Uterus (tissue), 4 donors: ENCODE data around the gene RNF144A. TPM values are rescaled to one million over a fixed set of nuclear protein-coding genes. Genes with fewer than 3 reads are reported as not detected.

ENCODE experiments used
- DNase-seq, 2 donors: peaks; one replicate each; pipeline ENCODE4 v3.0.0-alpha.2; 2019 to 2020
- H3K27ac ChIP-seq, 2 donors: fragments of 200-600 bp; sonication (generic); 1 replicate in 1 of 2; 2 replicates in 1 of 2; pipeline ENCODE4 v1.5.1; 2016 to 2018
- H3K27me3 ChIP-seq, 2 donors: fragments of 200-600 bp; sonication (generic); one replicate each; pipeline ENCODE4 v1.5.1; 2018 to 2019; ENCODE audit warnings: control low read depth in 1 of 2
- H3K36me3 ChIP-seq, 2 donors: fragments of 200-600 bp; sonication (generic); one replicate each; pipeline ENCODE4 v1.5.1; 2019; ENCODE audit warnings: control low read depth in 1 of 2
- H3K4me1 ChIP-seq, 2 donors: fragments of 200-600 bp; sonication (generic); one replicate each; pipeline ENCODE4 v1.5.1; 2018 to 2019; ENCODE audit warnings: control low read depth in 1 of 2
- H3K4me3 ChIP-seq, 2 donors: fragments of 200-600 bp; sonication (generic); 1 replicate in 1 of 2; 2 replicates in 1 of 2; pipeline ENCODE4 v1.5.1; 2018 to 2019; ENCODE audit warnings: mild to moderate bottlenecking in 1 of 2
- H3K9me3 ChIP-seq, 2 donors: fragments of 200-600 bp; sonication (generic); one replicate each; pipeline ENCODE4 v1.5.1; 2019; ENCODE audit warnings: control low read depth in 1 of 2
- CTCF ChIP-seq, 4 experiments: fragments of 200-600 bp in 2 of 4; fragments of 450-650 bp in 2 of 4; sonication (generic) in 2 of 4; IDR thresholded peaks; one replicate each; pipeline ENCODE4 v1.5.1; 2016 to 2019; ENCODE audit warnings: antibody characterized with exemption in 4 of 4, mild to moderate bottlenecking in 2 of 4, moderate library complexity in 1 of 4
- POLR2A ChIP-seq, 2 donors: fragments of 450-650 bp; IDR thresholded peaks; one replicate each; pipeline ENCODE4 v1.6.1; 2016; ENCODE audit warnings: antibody characterized with exemption in 2 of 2, mild to moderate bottlenecking in 1 of 2, moderate library complexity in 1 of 2
- intact Hi-C: fragments of 100-400 bp; cut with DNase I; formaldehyde crosslinking; loops from one replicate; pipeline ENCODE4 v1.15.1; 2023; ENCODE audit warnings: low total_unique reads
- total RNA-seq, 4 donors: library from RNA; depleted of rRNA in 3 of 4; stranded (reverse); fragments of >200 nt in 3 of 4; gene quantifications; one replicate each; pipeline versions ENCODE4 v1.1.0 to v1.2.4, GENCODE V29; 2014 to 2023
- donor health status: DM: yes; HTN: yes; CAD: no.

RNF144A gene
- total RNA-seq, 4 donors from 2014 or later, result 22.5 to 103 (median 63.0) TPM

GRCh38 chr2:6931753-6932152, 14.5 kb downstream of the RNF144A start:
- no peaks in the 10 kb centered on the region for H3K36me3 ChIP-seq
- TF ChIP-seq POLR2A (IDR thresholded peaks at IDR 0.05), result no peak
- no peaks in the 10 kb centered on the region for H3K27me3 ChIP-seq
- no peak for DNase-seq
- H3K4me1 ChIP-seq, result no peaks in the 10 kb centered on the region
- H3K4me3 ChIP-seq, result no peak overlapping the region
- intact Hi-C loops, result no loop called here
- no peaks in the 10 kb centered on the region for H3K9me3 ChIP-seq
- H3K27ac ChIP-seq, result no peak overlapping the region

GRCh38 chr2:6932206-6932605, 15.0 kb downstream of the RNF144A start:
- intact Hi-C loops, result no loop called here

GRCh38 chr2:6932828-6933227, 15.6 kb downstream of the RNF144A start:
- no peaks in the 10 kb centered on the region for H3K36me3 ChIP-seq
- no peak overlapping the region for H3K4me3 ChIP-seq
- no peak for DNase-seq
- TF ChIP-seq POLR2A (IDR thresholded peaks at IDR 0.05), result no peak
- no peak for TF ChIP-seq CTCF (IDR thresholded peaks at IDR 0.05)
- no peaks in the 10 kb centered on the region for H3K9me3 ChIP-seq
- intact Hi-C loops, result no loop called here
- H3K27ac ChIP-seq, result no peak overlapping the region
- H3K4me1 ChIP-seq, result no peaks in the 10 kb centered on the region
- H3K27me3 ChIP-seq, result no peaks in the 10 kb centered on the region

More at GRCh38 chr2:6932206-6932605, 15.0 kb downstream of the RNF144A start:
- Histone ChIP-seq H3K4me3 (no peak overlapping the region), H3K27ac (no peak overlapping the region), H3K27me3 (no peaks in the 10 kb centered on the region), H3K9me3 (no peaks in the 10 kb centered on the region), H3K36me3 (no peaks in the 10 kb centered on the region), H3K4me1 (no peaks in the 10 kb centered on the region)
- DNase-seq, result no peak
- no peak for TF ChIP-seq POLR2A (IDR thresholded peaks at IDR 0.05)
- no peak for TF ChIP-seq CTCF (IDR thresholded peaks at IDR 0.05)

- intact Hi-C loops, result no loop called here
- Histone ChIP-seq H3K27me3 (no peaks in the 10 kb centered on the region), H3K4me1 (no peaks in the 10 kb centered on the region), H3K36me3 (no peaks in the 10 kb centered on the region), H3K27ac (no peak overlapping the region), H3K4me3 (no peak overlapping the region), H3K9me3 (no peaks in the 10 kb centered on the region)
- DNase-seq, result no peak
- no peak for TF ChIP-seq POLR2A (IDR thresholded peaks at IDR 0.05)
- TF ChIP-seq CTCF (IDR thresholded peaks at IDR 0.05), result no peak
These were observed 16.7 kb downstream of the RNF144A start for GRCh38 chr2:6933911-6934310.

GRCh38 chr2:6934345-6934744, 17.1 kb downstream of the RNF144A start:
- Histone ChIP-seq H3K9me3 (no peaks in the 10 kb centered on the region), H3K4me3 (no peak overlapping the region), H3K27me3 (no peaks in the 10 kb centered on the region), H3K27ac (no peak overlapping the region), H3K4me1 (no peaks in the 10 kb centered on the region), H3K36me3 (no peaks in the 10 kb centered on the region)
- no peak for DNase-seq
- TF ChIP-seq POLR2A (IDR thresholded peaks at IDR 0.05) (no peak), CTCF (IDR thresholded peaks at IDR 0.05) (no peak)
- intact Hi-C loops, result no loop called here
